Ecto neural progenitor cell (in vitro differentiated cells): Measurements from ENCODE around the gene PATJ.
"Not testable (repeated sequence)": the region's sequence is repeated elsewhere in the genome, so short reads cannot be mapped to it uniquely, and the experiment has no call there.

Source experiments
- DNase-seq: peaks from one replicate; pipeline ENCODE4 v3.0.0-alpha.2; 2018; ENCODE audit warnings: low spot score

PATJ gene

DNA sequence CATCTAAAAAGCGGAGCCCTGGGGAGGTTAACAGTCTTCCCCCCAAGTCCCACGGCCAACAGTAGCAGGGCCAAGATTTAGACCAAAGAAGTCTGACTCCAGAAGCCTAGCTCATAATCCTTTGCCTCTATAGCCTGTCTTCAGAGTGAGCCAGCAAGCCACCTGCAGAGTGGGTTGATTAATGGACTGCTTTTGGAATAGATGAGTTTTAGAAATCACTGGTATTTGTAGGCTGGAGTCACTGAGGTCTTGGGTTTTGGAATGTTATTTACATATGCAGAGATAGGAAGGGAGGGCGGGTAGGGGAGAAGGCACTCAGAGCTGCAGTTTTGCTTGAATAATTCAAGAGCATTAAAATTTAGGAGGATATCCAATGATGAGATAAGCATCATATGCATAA, 361.6 kb downstream of the PATJ start:
- no peak for DNase-seq

DNA sequence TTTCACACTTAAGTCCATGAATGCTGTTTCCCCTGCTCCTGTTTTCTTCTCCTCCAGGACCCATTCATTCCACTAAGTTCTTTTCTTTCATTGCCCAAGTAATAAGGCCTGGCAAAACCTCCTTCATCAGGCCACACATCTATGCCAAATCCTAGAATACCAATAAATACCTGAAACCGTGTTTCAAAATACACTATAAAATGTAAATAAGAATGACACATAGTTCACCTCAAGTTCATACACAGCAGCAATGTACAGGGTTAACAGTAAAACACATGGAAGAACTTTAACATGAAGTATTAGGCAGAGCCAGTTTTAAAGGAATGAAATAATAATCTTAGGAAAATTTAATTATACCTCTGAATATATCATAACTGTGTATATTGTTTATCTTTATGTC, 365.6 kb downstream of the PATJ start:
- no peak for DNase-seq

DNA sequence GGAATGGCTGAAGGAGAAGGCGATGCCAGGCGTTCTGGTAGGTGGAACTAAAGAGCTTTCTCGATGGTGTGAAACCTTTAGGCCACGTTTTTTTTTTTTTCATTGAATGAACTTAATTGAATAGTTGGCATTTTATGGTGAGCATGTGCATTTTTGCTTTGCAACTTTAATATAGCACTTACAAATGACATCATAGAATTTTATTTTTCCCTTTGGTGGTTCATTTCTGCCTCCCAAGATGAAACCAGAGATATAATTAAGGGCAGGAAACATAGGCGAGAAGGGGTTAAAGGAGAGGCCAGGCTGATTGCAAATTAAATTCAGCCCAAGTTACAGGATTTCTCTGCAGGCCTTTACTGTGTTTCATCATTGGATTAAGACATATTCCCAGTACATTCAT, 366.8 kb downstream of the PATJ start:
- DNase-seq, result no peak

DNA sequence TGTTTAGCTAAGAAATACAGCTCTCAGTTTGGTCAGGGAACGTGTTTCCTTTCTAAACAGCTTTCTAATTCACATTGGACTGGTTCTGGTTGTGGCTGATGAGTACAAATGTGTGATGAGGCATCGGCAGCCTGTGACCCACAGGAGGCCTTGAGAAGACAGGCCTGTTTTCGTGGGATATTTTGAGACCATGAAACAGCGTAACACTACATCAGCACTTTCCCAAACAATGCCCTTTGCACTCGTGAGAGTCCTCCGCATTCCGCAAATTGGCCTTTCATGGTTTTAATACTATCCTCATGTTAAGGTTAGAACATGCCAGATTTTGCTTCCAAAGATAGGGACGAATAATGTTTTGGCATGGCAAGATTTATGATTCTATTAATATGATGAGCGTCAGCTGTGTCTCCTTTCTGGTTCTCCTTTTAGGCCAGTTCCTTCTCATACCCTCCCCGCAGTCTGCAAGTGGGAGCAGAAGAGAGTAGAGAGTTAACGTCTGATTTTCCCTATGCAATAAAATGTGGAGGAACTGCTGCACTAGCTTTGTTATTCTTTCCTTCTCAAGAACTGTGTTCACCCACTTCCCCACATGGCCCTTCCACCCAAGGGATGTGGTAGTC, 368.0 kb downstream of the PATJ start:
- DNase-seq, result no peak

DNA sequence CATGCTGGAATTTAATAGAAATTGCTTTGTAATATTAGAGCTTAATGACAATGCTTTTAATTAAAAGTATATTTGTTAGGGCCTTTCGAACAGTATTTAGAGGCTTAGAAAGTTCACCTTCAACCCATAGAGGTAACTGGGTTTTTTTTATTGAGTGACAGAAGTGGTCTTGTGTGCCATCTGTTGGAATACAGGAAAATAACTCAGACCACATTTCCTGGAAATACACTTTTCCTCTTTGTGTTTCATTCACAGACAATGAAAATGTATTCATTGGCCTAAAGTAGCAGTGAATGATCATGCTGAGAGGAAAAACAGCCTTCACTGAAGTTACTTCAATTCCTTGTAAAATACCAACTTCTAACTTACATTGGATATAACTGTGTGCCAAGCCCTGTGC, 368.8 kb downstream of the PATJ start:
- DNase-seq, result no peak

DNA sequence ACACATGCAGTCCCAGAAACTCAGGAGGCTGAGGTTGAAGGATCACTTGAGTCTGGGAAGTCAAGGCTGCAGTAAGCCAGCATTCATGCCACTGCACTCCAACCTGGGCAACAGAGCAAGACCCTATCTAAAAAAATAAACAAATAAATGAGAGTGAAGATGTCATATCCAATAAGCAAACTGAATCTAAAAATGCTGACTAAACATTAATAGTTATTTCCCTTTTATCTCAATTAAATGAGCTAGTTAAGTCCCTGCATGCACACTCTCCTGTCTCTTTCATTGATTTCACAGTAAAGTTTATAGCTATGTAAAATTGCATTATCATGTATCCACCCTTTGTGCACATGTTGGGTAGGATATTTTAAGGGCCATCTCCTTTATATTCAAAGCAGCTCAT, 371.2 kb downstream of the PATJ start:
- no peak for DNase-seq

DNA sequence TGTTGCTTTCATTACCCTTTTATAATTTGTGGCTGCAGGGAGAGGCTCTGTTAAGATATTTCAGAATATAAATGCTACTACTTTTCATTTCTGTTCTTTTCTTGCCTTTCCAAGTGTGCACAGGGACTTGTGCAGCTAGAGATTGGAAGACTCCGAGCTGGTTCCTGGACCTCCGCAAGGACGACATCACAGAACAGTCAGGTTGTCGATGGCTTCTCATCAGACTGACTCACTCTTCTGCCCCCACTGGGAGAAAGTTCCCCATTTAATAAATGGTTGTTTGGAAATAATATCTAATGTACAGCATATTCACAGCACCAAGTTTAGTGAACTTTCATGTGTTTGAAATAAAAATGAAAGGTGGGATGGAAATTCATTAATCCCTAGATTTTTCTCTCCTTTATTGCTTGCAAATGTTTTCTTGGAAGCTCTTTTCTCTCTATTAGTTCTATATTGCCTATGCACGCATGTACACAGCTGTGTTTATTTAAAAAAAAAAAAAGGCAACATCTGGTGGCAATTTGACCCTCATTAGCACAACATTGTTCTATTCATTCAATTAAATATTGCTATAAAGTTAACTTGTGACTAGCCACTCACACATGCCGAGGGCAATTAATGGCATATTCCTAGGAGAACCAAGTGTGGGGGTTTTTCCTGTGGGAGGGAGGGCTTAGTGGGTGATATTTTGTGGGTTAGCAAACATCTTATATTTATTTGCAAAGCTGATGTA, 374.9 kb downstream of the PATJ start:
- DNase-seq, result no peak

DNA sequence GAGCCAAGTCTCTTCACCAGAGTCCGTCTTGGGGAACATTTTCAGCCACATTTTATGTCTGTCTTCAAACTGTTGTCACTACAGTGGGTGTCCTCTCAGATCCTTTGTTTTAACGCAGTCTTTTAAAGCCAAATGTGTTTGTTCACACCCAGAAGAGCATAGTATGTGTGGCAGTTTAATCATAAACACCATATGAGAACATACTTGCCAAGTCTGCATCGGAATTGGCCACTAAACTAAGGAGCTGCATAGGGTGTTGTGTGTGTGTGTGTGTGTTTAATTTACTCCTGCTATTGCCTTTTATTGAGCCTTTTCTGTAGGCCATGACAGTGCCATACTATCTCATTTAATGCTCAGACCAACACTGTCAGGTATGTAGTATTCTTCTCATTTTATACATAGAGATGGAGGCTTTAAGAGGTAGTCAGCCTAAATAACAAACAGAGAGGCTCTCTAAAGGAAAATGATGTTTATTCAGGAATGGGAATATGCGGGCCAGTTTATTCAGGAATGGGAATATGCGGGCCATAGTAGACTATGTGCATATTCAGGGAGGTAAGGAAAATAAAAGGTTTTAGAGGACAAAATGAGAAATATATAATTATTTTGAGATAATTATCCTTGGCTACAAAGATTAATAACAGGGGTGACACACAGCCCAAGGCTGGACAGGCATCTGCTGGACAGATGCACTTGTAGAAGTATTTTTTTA, 384.5 kb downstream of the PATJ start:
- no peak for DNase-seq

DNA sequence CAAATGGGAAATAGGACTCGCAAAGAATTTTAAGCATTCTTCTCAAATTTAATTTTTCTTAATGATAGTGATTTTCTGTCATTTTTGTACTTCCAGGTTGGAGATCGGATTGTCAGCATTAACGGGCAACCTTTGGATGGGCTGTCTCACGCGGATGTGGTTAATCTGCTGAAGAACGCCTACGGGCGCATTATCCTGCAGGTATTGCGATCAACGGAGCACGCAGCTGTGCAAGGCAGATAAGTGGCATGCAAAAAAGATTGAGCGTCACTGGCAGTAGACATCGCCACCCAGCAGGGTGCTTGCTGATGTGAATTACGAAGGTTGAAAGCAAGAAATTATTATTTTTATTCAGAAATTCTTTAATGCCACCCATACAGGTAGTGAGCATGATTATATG, 386.5 kb downstream of the PATJ start:
- no peak for DNase-seq

DNA sequence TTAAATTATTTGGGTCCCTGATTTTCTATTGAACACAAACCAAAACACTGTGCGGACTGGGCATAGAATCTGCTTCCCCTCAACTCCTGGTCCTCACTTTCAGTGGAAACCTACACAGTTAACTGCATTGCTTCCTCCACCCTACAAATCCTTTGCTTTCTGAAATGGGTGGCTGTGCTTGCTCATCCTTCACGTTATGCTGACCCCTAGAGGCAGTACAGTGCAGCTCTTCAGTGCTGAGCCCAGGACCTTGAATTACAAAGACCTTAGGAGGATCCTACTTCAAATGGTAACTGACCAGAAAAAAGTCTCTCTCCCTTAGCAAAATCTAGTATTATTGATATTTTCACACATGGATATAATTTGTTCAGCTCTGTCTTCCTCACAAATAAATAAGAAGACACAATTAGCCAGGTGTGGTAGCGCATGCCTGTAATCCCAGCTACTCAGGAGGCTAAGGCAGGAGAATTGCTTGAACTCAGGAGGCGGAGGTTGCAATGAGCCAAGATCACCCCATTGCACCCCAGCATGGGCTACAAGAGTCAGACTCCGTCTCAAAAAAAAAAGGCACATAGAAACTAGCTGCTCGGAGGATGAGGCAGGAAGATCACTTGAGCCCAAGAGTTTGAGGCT, 388.9 kb downstream of the PATJ start:
- DNase-seq, result peak; percentile 59

DNA sequence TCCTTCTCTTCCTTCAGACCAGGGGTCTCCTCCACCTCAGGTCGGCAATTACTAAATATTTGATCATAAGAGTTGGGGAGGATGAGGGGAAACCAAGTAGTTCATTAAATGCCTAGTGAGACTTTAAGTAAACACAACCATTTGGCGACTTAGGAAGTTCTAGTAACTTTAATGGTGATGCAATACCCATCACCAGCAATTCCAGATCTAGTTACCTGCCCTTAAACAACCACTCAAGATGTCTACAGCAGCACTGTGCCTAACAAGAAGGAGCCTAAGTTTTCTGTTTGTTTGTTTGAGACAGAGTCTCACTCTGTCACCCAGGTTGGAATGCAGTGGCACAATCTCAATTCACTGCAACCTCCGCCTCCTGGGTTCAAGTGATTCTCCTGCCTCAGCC, 395.7 kb downstream of the PATJ start:
- no peak for DNase-seq

DNA sequence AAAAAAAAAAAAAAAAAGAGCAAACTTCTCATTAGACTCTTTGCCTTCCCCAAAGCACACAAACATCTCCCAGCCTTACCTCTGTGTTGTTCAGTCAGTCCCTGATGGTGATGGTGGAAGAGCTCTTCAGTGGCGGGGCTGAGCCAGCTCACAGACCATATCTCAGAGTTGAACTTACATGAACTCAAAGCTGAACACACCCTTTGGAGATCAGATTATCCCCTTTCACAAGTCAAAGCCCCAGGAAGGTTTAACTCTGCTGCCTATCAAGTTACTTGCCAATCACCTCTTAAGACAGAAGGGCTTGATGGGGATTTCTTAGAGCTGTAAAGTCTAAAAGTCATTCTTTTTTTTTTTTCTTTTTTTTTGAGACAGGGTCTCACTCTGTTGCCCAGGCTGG, 397.1 kb downstream of the PATJ start:
- DNase-seq, result no peak

DNA sequence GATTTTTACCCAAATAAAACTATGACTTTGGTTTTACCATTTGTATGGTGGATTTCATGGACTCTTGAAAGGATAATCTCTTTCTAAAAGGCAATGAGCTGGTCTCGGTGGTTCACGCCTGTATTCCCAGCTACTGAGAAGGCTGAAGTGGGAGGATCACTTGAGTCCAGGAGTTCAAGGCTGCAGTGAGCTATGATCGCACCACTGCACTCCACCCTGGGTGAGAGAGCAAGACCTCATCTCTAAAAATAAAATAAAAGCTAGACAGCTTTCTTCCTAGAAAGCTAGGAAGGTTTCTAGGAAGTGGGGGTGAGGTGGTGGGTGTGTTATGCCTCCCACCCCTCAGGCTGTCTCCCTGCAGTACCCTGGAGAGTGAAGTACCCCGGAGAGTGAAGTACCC, 398.4 kb downstream of the PATJ start:
- DNase-seq, result no peak

DNA sequence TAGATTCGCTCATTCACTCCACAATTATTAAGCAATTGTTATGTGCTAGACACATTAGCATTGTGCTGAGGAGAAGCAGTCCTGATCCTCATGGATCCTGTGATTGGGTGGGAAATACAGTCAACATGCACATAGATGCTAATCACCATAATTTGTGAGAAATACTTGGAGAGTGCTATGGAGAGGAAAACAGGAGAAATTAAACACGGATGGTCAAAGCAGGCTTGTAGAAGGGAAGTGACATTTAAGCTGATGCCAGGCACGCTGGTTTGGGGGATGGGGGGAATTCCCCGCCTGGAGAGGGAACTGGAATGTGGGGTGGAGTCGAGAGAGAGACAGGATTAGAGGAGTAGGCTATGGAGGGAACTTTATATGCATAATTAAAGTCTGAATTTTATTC, 400.2 kb downstream of the PATJ start:
- DNase-seq, result peak; percentile 58

DNA sequence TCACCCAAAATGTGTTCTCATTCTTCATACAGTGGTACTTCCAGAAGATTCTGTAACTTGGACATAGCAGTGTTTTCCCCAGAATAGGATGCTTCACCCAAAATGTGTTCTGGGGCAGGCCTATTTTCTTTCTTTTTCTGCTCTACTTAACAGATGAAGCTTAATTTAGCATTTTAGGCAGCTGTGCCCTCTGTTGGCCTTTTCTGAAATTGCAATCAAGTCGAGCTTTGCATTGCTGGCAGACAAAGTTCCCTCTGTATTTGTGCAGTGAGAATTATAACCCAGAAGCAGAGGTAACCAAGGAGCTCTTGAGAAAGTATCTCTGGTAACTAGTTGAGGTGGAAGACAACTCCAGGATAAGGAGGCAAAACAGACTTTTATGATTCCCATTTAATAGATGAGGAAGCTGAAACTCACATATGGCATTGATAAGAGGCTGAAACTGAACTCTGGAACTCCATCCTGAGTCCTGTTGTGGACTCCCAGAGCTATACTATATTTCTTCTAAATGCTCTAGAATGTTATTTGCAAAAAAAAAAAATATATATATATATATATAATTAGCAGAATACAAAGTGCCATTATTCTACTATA, 402.1 kb downstream of the PATJ start:
- DNase-seq, result peak; percentile 58

DNA sequence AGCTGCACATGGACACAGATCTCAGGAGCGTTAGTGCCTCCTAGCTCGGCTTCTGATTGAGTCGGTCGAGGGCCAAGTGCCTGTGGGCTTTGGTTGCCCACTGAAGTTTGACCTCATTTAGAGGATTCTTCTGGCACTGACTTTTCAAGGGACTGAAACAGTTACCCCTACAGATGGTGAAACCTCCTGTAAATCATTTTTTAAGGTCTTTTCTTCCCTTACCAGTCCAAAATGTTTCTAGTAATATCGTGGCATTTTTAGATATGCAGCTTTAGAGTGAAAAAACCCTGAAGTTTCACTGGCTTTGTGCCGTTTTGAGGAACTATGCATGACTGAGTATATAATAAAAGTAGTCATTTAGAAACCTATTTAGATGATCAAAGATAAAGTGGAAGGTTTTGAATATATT, 417.7 kb downstream of the PATJ start:
- no peak for DNase-seq

DNA sequence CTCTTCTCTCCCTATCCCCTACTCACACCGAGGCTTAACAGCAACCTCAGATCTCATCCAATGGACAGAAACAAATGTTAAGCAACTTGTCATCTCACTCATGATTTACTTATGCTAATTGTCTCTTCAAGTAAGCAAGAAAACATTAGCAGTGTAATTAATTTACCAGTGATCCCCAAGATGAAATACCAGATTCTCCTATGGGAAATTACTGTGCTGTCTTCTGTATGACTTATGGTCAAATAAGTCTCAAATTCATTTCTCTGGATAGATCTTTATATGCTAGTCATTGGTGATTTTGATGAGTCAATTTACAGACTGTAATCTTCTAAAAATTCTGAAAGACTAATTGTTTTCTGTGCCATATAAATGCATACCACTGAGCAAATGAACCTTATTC, 419.4 kb downstream of the PATJ start:
- no peak for DNase-seq

DNA sequence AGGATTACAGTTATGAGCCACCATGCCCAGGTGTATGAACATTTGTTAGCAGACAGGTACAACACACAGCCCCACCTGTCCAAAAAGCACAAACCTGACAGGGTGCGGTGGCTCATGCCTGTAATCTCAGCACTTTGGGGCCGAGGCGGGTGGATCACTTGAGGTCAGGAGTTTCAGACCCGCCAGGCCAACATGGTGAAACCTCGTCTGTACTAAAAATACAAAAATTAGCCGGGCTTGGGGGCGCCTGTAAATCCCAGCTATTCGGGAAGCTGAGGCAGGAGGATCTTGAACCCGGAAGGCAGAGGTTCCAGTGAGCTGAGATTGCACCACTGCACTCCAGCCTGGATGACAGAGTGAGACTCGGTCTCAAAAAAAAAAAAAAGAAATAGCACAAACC, 428.1 kb downstream of the PATJ start:
- DNase-seq, result not testable (repeated sequence)

DNA sequence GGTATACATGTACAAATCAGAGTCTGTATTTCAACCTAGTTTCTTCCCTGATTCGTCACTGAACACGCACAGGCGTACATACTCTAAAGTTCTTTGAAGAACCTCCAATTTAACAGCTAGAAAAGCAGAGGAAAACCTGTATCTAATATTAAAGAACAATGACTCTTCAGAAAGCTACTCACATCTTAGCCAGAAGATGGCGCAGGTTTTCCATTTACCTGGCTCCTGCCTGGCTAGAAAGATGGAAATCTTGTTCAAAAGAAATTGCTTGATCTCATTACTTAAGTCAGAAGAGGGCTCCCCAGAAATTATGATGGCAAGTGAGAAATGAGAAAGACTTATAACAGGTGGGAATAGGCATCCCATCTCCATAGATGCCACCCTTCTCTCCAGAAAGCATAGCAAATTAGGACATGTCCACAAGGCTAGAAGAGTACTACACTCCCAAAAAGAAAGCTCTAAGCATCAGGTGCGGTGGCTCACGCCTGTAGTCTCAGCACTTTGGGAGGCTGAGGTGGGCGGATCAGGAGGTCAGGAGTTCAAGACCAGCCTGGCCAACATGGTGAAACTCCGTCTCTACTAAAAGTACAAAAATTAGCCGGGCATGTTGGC, 433.4 kb downstream of the PATJ start:
- DNase-seq, result no peak

DNA sequence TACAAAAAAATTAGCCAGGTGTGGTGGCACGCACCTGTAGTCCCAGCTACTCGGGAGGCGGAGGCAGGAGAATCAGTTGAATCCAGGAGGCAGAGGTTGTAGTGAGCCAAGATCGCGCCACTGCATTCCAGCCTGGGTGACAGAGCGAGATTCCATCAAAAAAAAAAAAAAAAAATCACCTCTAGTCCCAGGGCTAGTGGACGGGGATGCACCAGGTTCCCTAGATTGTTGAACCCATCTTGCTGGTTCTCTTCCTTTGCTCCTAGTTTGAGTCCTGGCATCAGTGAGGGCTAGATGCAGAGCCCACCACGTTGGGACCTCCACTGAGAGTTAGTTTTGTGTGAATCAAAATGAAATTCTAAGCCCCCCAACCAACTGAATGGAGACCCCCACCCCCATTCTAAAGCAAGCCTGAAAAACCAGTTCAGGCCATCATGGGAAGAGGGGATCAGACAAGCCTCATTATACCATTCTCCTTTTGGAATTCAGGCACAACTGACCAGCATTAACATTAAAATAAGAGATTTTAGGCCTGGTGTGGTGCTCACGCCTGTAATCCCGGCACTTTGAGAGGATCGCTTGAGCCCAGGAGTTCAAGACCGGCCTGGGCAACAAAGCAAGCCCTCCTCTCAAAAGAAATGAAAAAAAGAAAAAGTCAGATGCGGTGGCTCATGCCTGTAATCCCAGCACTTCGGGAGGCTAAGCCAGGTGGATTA, 434.5 kb downstream of the PATJ start:
- DNase-seq, result no peak

DNA sequence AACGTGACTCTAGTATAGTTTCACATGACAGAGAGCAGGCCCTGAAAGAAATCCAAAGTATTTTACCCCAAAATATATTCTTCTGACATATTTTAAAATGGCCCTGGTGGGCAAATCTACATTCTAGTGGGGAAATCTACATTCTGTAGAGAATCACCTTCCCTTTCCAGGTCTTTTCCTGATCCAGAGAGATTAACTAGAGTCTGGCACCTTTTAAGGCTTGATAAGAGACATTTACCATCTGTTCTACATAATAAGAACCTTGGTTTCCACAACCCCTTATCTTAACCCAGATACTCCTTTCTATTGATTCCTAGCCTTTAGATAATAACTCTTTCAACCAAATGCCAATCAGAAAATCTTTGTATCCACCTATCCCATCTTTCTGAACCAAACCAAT, 435.3 kb downstream of the PATJ start:
- no peak for DNase-seq

DNA sequence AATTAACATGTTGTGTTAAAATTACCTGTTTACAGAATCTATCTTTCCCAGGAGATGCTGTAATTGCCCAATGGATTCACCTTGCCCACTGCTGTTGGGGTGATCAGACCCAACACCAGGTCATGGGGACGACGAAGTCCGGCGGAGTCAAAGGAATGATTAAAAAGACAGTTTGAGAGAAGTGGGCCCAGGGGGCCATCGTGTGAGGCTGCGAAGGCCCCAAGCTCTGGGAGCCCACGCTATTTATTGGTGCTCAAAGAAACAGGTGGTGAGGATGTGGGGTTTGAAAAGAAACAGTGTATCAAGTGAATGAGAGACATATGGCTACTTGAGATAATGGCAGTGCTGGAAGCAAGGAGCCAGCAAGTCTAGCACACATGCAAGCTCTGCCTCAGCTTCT, 436.1 kb downstream of the PATJ start:
- no peak for DNase-seq
